HepG2 (cell line): ENCODE results near the gene NEDD4L. TPM values are rescaled to one million over a fixed set of nuclear protein-coding genes. Genes with fewer than 3 reads are reported as not detected.

ENCODE experiments used
- ELF3 ChIP-seq: IDR thresholded peaks from 2 replicates; pipeline ENCODE4 v1.6.1; 2016; ENCODE audit warnings: missing genetic modification reagents, missing compliant biosample characterization
- FOXA3 ChIP-seq: IDR thresholded peaks from 2 replicates; pipeline ENCODE4 v1.6.1; 2016; ENCODE audit warnings: missing genetic modification reagents, missing compliant biosample characterization
- RAD51 ChIP-seq: fragments of 450-650 bp; IDR thresholded peaks from 2 replicates; pipeline ENCODE4 v1.6.1; 2016; ENCODE audit warnings: borderline replicate concordance
- ZNF235 ChIP-seq: sonication (generic); formaldehyde crosslinking; IDR thresholded peaks from 2 replicates; pipeline ENCODE4 v1.8.1; 2023; ENCODE audit warnings: mild to moderate bottlenecking, missing genetic modification reagents, borderline replicate concordance
- ZNF335 ChIP-seq: sonication (generic); formaldehyde crosslinking; IDR thresholded peaks from 2 replicates; pipeline ENCODE4 v1.4.0; 2020; ENCODE audit warnings: missing genetic modification reagents
- polyA plus RNA-seq, 8 experiments: library from polyadenylated mRNA; depleted of rRNA in 3 of 8; stranded (reverse) in 7 of 8; unstranded in 1 of 8; fragments of >200 nt; fragmentation: Illumina TruSeq in 4 of 8; extraction: Trizol in 4 of 8; gene quantifications; 2 replicates each; pipeline versions ENCODE4 v1.2.1 to v1.2.3, GENCODE V29; 2011 to 2016; ENCODE audit warnings: low read depth in 4 of 8, missing spikeins in 1 of 8, mixed read lengths in 1 of 8; ENCODE audit not compliant: insufficient read depth in 1 of 8
- total RNA-seq, 5 experiments: library from RNA; depleted of rRNA; stranded (reverse); fragments of >200 nt; fragmentation: Illumina TruSeq; extraction: Trizol; gene quantifications; 2 replicates each; pipeline ENCODE4 v1.2.3, GENCODE V29; 2016; ENCODE audit warnings: low read depth in 1 of 5
- TF ChIP-seq, protein P1 (sequence below), 2 experiments: sonication (generic) in 1 of 2; formaldehyde crosslinking in 1 of 2; IDR thresholded peaks; 2 replicates each; pipeline versions ENCODE4 v1.6.1 to v1.9.0; 2014 to 2022; ENCODE audit warnings: antibody characterized with exemption in 1 of 2, borderline replicate concordance in 1 of 2, inconsistent platforms in 1 of 2, low read depth in 1 of 2, missing genetic modification reagents in 1 of 2
- TF ChIP-seq, protein P2 (sequence below): sonication (generic); formaldehyde crosslinking; IDR thresholded peaks from 2 replicates; pipeline ENCODE4 v1.5.0; 2020; ENCODE audit warnings: missing genetic modification reagents
- TF ChIP-seq, protein P3 (sequence below): sonication (generic); formaldehyde crosslinking; IDR thresholded peaks from 2 replicates; pipeline ENCODE4 v1.8.0; 2023; ENCODE audit warnings: mild to moderate bottlenecking, missing genetic modification reagents
- TF ChIP-seq, protein P4 (sequence below): sonication (generic); formaldehyde crosslinking; IDR thresholded peaks from 2 replicates; pipeline ENCODE4 v1.5.1; 2020; ENCODE audit warnings: missing genetic modification reagents, mild to moderate bottlenecking, borderline replicate concordance

The NEDD4L gene
- total and polyA plus RNA-seq, 2 of the 13 experiments (the other 11 are each of a cell fraction or from before 2014, with no cell fraction given): 168 to 390 TPM

DNA sequence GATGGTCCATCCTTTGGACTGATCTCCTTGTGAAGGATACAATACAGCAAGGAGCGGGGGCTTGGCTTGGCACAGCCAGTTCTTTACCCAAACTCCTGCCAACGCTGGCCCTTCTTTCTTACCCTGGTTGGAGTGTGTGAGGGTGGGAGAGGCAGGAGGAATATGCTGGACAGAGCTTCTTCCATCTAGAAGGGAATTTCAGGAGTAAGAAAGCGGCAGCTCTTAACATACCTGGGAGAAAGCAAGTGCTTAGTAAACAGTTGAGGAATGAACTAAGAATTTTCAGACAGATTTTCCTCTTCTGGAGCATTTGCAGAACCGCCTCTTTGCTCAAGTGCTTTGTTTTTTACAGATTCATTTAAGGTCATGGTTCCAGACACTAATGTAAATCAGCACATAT lies 72.8 kb downstream of the NEDD4L start (continued):
- TF ChIP-seq, protein P1, sequence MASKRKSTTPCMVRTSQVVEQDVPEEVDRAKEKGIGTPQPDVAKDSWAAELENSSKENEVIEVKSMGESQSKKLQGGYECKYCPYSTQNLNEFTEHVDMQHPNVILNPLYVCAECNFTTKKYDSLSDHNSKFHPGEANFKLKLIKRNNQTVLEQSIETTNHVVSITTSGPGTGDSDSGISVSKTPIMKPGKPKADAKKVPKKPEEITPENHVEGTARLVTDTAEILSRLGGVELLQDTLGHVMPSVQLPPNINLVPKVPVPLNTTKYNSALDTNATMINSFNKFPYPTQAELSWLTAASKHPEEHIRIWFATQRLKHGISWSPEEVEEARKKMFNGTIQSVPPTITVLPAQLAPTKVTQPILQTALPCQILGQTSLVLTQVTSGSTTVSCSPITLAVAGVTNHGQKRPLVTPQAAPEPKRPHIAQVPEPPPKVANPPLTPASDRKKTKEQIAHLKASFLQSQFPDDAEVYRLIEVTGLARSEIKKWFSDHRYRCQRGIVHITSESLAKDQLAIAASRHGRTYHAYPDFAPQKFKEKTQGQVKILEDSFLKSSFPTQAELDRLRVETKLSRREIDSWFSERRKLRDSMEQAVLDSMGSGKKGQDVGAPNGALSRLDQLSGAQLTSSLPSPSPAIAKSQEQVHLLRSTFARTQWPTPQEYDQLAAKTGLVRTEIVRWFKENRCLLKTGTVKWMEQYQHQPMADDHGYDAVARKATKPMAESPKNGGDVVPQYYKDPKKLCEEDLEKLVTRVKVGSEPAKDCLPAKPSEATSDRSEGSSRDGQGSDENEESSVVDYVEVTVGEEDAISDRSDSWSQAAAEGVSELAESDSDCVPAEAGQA (IDR thresholded peaks at IDR 0.05; ENCODE audit: low read depth): no peak
- TF ChIP-seq, protein P1 (CRISPR knock-in tag; IDR thresholded peaks at IDR 0.05; ENCODE audit: borderline replicate concordance): no peak
- no peak for TF ChIP-seq ZNF235 (CRISPR knock-in tag)
- TF ChIP-seq ZNF335: no peak
- TF ChIP-seq, protein P2, sequence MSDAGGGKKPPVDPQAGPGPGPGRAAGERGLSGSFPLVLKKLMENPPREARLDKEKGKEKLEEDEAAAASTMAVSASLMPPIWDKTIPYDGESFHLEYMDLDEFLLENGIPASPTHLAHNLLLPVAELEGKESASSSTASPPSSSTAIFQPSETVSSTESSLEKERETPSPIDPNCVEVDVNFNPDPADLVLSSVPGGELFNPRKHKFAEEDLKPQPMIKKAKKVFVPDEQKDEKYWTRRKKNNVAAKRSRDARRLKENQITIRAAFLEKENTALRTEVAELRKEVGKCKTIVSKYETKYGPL (CRISPR knock-in tag): no peak
- no peak for TF ChIP-seq ELF3 (CRISPR knock-in tag)
- TF ChIP-seq RAD51: no peak
- TF ChIP-seq, protein P3, sequence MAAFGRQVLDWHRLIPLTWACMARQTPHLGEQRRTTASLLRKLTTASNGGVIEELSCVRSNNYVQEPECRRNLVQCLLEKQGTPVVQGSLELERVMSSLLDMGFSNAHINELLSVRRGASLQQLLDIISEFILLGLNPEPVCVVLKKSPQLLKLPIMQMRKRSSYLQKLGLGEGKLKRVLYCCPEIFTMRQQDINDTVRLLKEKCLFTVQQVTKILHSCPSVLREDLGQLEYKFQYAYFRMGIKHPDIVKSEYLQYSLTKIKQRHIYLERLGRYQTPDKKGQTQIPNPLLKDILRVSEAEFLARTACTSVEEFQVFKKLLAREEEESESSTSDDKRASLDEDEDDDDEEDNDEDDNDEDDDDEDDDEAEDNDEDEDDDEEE (CRISPR knock-in tag): no peak
- no peak for TF ChIP-seq FOXA3 (CRISPR knock-in tag)
- TF ChIP-seq, protein P4, sequence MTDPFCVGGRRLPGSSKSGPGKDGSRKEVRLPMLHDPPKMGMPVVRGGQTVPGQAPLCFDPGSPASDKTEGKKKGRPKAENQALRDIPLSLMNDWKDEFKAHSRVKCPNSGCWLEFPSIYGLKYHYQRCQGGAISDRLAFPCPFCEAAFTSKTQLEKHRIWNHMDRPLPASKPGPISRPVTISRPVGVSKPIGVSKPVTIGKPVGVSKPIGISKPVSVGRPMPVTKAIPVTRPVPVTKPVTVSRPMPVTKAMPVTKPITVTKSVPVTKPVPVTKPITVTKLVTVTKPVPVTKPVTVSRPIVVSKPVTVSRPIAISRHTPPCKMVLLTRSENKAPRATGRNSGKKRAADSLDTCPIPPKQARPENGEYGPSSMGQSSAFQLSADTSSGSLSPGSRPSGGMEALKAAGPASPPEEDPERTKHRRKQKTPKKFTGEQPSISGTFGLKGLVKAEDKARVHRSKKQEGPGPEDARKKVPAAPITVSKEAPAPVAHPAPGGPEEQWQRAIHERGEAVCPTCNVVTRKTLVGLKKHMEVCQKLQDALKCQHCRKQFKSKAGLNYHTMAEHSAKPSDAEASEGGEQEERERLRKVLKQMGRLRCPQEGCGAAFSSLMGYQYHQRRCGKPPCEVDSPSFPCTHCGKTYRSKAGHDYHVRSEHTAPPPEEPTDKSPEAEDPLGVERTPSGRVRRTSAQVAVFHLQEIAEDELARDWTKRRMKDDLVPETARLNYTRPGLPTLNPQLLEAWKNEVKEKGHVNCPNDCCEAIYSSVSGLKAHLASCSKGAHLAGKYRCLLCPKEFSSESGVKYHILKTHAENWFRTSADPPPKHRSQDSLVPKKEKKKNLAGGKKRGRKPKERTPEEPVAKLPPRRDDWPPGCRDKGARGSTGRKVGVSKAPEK (CRISPR knock-in tag): no peak
- TF ChIP-seq, all 625 proteins: peak for 0
